Gastroesophageal sphincter (tissue), 4 donors: ENCODE data around the gene AHDC1. TPM values are rescaled to one million over a fixed set of nuclear protein-coding genes. Genes with fewer than 3 reads are reported as not detected.

Experiments used
- ATAC-seq: fragments of 150-250 bp; one replicate; pipeline ENCODE4 v1.9.1; 2016; ENCODE audit warnings: mild to moderate bottlenecking, moderate library complexity
- H3K27ac ChIP-seq, 4 donors: fragments of 200-600 bp; sonication (generic) in 3 of 4; 1 replicate in 3 of 4; 2 replicates in 1 of 4; pipeline ENCODE4 v1.5.1; 2016 to 2019
- H3K27me3 ChIP-seq: fragments of 200-600 bp; sonication (generic); one replicate; pipeline ENCODE4 v1.5.1; 2019
- H3K36me3 ChIP-seq, 2 donors: fragments of 200-600 bp; sonication (generic); one replicate each; pipeline ENCODE4 v1.5.1; 2019; ENCODE audit warnings: control low read depth in 1 of 2
- H3K4me1 ChIP-seq, 3 donors: fragments of 200-600 bp; sonication (generic); 1 replicate in 2 of 3; 2 replicates in 1 of 3; pipeline ENCODE4 v1.5.1; 2016 to 2019; ENCODE audit warnings: control low read depth in 2 of 3
- H3K4me3 ChIP-seq, 2 donors: fragments of 200-600 bp; sonication (generic); one replicate each; pipeline ENCODE4 v1.5.1; 2019; ENCODE audit warnings: mild to moderate bottlenecking in 1 of 2, moderate library complexity in 1 of 2
- H3K9me3 ChIP-seq, 3 donors: fragments of 200-600 bp; sonication (generic); one replicate each; pipeline ENCODE4 v1.5.1; 2017 to 2019; ENCODE audit warnings: control low read depth in 2 of 3
- CTCF ChIP-seq, 4 experiments: fragments of 200-600 bp in 2 of 4; fragments of 450-650 bp in 2 of 4; sonication (generic) in 1 of 4; IDR thresholded peaks; one replicate each; pipeline ENCODE4 v1.5.1; 2017 to 2019; ENCODE audit warnings: antibody characterized with exemption in 4 of 4, mild to moderate bottlenecking in 2 of 4, moderate library complexity in 2 of 4
- EP300 ChIP-seq: sonication (generic); formaldehyde crosslinking; IDR thresholded peaks from one replicate; pipeline ENCODE4 v1.6.1; 2017; ENCODE audit warnings: antibody characterized with exemption, mild to moderate bottlenecking
- POLR2A ChIP-seq, 2 donors: fragments of 450-650 bp; IDR thresholded peaks; one replicate each; pipeline ENCODE4 v1.6.1; 2017; ENCODE audit warnings: antibody characterized with exemption in 2 of 2, mild to moderate bottlenecking in 2 of 2, moderate library complexity in 1 of 2
- POLR2AphosphoS5 ChIP-seq: sonication (generic); formaldehyde crosslinking; IDR thresholded peaks from one replicate; pipeline ENCODE4 v1.6.1; 2017; ENCODE audit warnings: antibody characterized with exemption
- WGBS, 2 donors: methylation state at CpG; one replicate each; pipeline ENCODE4 v1.1.5; 2018; ENCODE audit warnings: low coverage in 1 of 2; 5-methylcytosine and 5-hydroxymethylcytosine counted together
- total RNA-seq, 4 donors: library from RNA; depleted of rRNA; stranded (reverse); fragments of >200 nt; gene quantifications; one replicate each; pipeline ENCODE4 v1.1.0, GENCODE V29; 2016

The AHDC1 gene
- total RNA-seq, 4 donors from 2014 or later, result 18.2 to 50.3 (median 27.7) TPM

GRCh38 chr1:27517301-27517700, 86.6 kb downstream of the AHDC1 start:
- TF ChIP-seq EP300 (no peak), CTCF (IDR thresholded peaks at IDR 0.05) (no peak)
- Histone ChIP-seq H3K4me1 (peaks cover 2 to 60% (median 31%) of the 10 kb centered on the region in 3 donors), H3K27me3 (no peaks in the 10 kb centered on the region), H3K9me3 (no peaks in the 10 kb centered on the region), H3K27ac (peak overlapping the region in 2 of 4 donors; percentile 55 to 98), H3K4me3 (no peak overlapping the region), H3K36me3 (no peaks in the 10 kb centered on the region)
- WGBS, 2 donors, result 63 to 68% methylated on average over 2 of the region's 2 CpGs
- ATAC-seq, result no peak

GRCh38 chr1:27515626-27516025, 88.3 kb downstream of the AHDC1 start:
- TF ChIP-seq POLR2AphosphoS5 (no peak), CTCF (IDR thresholded peaks at IDR 0.05) (no peak), EP300 (no peak), POLR2A (IDR thresholded peaks at IDR 0.05) (no peak)
- H3K4me3 ChIP-seq, result no peak overlapping the region
- WGBS, 2 donors, result 100% methylated on average over 1 of the region's 3 CpGs; no CpG with 5 or more reads in 1 of the 2 donors
- H3K27me3 ChIP-seq, result no peaks in the 10 kb centered on the region
- peaks cover 1 to 43% (median 15%) of the 10 kb centered on the region in 3 donors for H3K4me1 ChIP-seq
- no peaks in the 10 kb centered on the region for H3K36me3 ChIP-seq
- ATAC-seq, result no peak
- no peaks in the 10 kb centered on the region for H3K9me3 ChIP-seq
- peak overlapping the region in 1 of 4 donors; percentile 25 for H3K27ac ChIP-seq

GRCh38 chr1:27513958-27514357, 90.0 kb downstream of the AHDC1 start:
- TF ChIP-seq POLR2AphosphoS5, result no peak
- TF ChIP-seq CTCF (IDR thresholded peaks at IDR 0.05), result no peak
- TF ChIP-seq POLR2A (IDR thresholded peaks at IDR 0.05), result no peak
- TF ChIP-seq EP300, result no peak
- H3K9me3 ChIP-seq, result no peaks in the 10 kb centered on the region
- peak; percentile 53 for ATAC-seq
- H3K4me1 ChIP-seq, result peaks cover 0 to 31% (median 0%) of the 10 kb centered on the region in 3 donors
- no peaks in the 10 kb centered on the region for H3K36me3 ChIP-seq
- WGBS, 2 donors, result 62% methylated on average over 3 of the region's 7 CpGs; no CpG with 5 or more reads in 1 of the 2 donors
- peak overlapping the region in 2 of 4 donors; percentile 27 to 42 for H3K27ac ChIP-seq
- H3K27me3 ChIP-seq, result no peaks in the 10 kb centered on the region
- no peak overlapping the region for H3K4me3 ChIP-seq

GRCh38 chr1:27513528-27513927, 90.4 kb downstream of the AHDC1 start:
- Histone ChIP-seq H3K4me1 (peaks cover 0 to 30% (median 0%) of the 10 kb centered on the region in 3 donors), H3K27me3 (no peaks in the 10 kb centered on the region), H3K4me3 (no peak overlapping the region), H3K27ac (peak overlapping the region in 2 of 4 donors; percentile 27 to 42), H3K9me3 (no peaks in the 10 kb centered on the region), H3K36me3 (no peaks in the 10 kb centered on the region)
- WGBS, 2 donors, result 20% methylated on average over 2 of the region's 5 CpGs; no CpG with 5 or more reads in 1 of the 2 donors
- no peak for ATAC-seq
- TF ChIP-seq POLR2A (IDR thresholded peaks at IDR 0.05) (no peak), CTCF (IDR thresholded peaks at IDR 0.05) (no peak), EP300 (no peak), POLR2AphosphoS5 (no peak)
